SK-N-SH (cell line): ENCODE data around the gene TPO. TPM values are rescaled to one million over a fixed set of nuclear protein-coding genes. Genes with fewer than 3 reads are reported as not detected.
A peak's percentile ranks its signal among the peaks of the same experiment; 100 is the strongest.

ENCODE experiments used
- CTCF ChIA-PET: fragments of 300-600, 350-600 bp; formaldehyde crosslinking; extraction: SDS; loops from one replicate; lab custom pipeline; 2021; lab: Yijun Ruan, JAX
- POLR2A ChIA-PET: fragments of 350-600 bp; sonication (Branson Sonifier 250); formaldehyde crosslinking; extraction: SDS; loops from one replicate; lab custom pipeline; 2020; ENCODE audit warnings: antibody characterized with exemption, inconsistent platforms; lab: Yijun Ruan, JAX
- DNase-seq: peaks from one replicate; pipeline ENCODE4 v3.0.0; 2012
- H2AFZ ChIP-seq: fragments of 200-600 bp; sonication (generic); 2 replicates; pipeline ENCODE4 v1.8.1; 2016; ENCODE audit warnings: antibody characterized with exemption, mild to moderate bottlenecking, low read depth
- H3F3A ChIP-seq: fragments of 200-600 bp; sonication (generic); replicated peaks from 2 replicates; pipeline ENCODE3; 2016; ENCODE audit warnings: antibody characterized with exemption, mild to moderate bottlenecking; ENCODE audit not compliant: insufficient read depth
- H3K27ac ChIP-seq, 2 experiments: fragments of 200-500 bp in 1 of 2; fragments of 200-600 bp in 1 of 2; sonication (Bioruptor generic) in 1 of 2; sonication (generic), shearing (Covaris generic) in 1 of 2; 2 replicates each; pipeline versions ENCODE4 v1.5.1 to v1.6.1; 2014 to 2016; ENCODE audit warnings: low read depth in 2 of 2, inconsistent platforms in 1 of 2, low read length in 1 of 2, mild to moderate bottlenecking in 1 of 2, mixed read lengths in 1 of 2
- H3K27me3 ChIP-seq: fragments of 200-600 bp; sonication (generic), shearing (Covaris generic); 2 replicates; pipeline ENCODE4 v1.6.1; 2016; ENCODE audit warnings: mixed run types; ENCODE audit not compliant: insufficient read depth
- H3K36me3 ChIP-seq, 2 experiments: fragments of 200-500 bp in 1 of 2; fragments of 200-600 bp in 1 of 2; sonication (Bioruptor generic) in 1 of 2; sonication (generic) in 1 of 2; replicated peaks in 1 of 2; 2 replicates each; pipeline versions ENCODE3 to v1.5.1; 2014 to 2016; ENCODE audit warnings: low read length in 1 of 2, mild to moderate bottlenecking in 1 of 2; ENCODE audit not compliant: insufficient read depth in 2 of 2, control insufficient read depth in 1 of 2
- H3K4me1 ChIP-seq, 2 experiments: fragments of 200-500 bp in 1 of 2; fragments of 200-600 bp in 1 of 2; sonication (Bioruptor generic) in 1 of 2; sonication (generic), shearing (Covaris generic) in 1 of 2; 2 replicates each; pipeline versions ENCODE4 v1.5.1 to v1.6.1; 2014 to 2016; ENCODE audit warnings: low read depth in 1 of 2, low read length in 1 of 2, mixed run types in 1 of 2; ENCODE audit not compliant: insufficient read depth in 2 of 2, control insufficient read depth in 1 of 2
- H3K4me2 ChIP-seq: fragments of 200-600 bp; sonication (generic), shearing (Covaris generic); 2 replicates; pipeline ENCODE4 v1.6.1; 2017; ENCODE audit warnings: mixed run types
- H3K4me3 ChIP-seq, 2 experiments: fragments of 200-500 bp in 1 of 2; fragments of 200-600 bp in 1 of 2; sonication (Bioruptor generic) in 1 of 2; sonication (generic), shearing (Covaris generic) in 1 of 2; 2 replicates each; pipeline versions ENCODE4 v1.5.1 to v1.8.1; 2014 to 2016; ENCODE audit warnings: low read depth in 2 of 2, inconsistent platforms in 1 of 2, low read length in 1 of 2, mild to moderate bottlenecking in 1 of 2, mixed read lengths in 1 of 2, moderate library complexity in 1 of 2
- H3K79me2 ChIP-seq: fragments of 200-600 bp; sonication (generic); 2 replicates; pipeline ENCODE4 v1.8.1; 2017; ENCODE audit warnings: mild to moderate bottlenecking; ENCODE audit not compliant: insufficient read depth
- H3K9ac ChIP-seq: fragments of 200-600 bp; sonication (generic); 2 replicates; pipeline ENCODE4 v1.6.1; 2017; ENCODE audit warnings: mixed run types
- H3K9me2 ChIP-seq: fragments of 200-600 bp; sonication (generic); 2 replicates; pipeline ENCODE4 v1.6.1; 2017; ENCODE audit warnings: mixed run types
- H3K9me3 ChIP-seq: fragments of 200-600 bp; sonication (generic); 2 replicates; pipeline ENCODE4 v1.6.1; 2017; ENCODE audit warnings: mixed run types, mild to moderate bottlenecking, moderate library complexity
- H4K20me1 ChIP-seq: fragments of 200-600 bp; sonication (generic); 2 replicates; pipeline ENCODE4 v1.6.1; 2017; ENCODE audit warnings: mild to moderate bottlenecking, mixed run types; ENCODE audit not compliant: insufficient read depth
- CHD2 ChIP-seq: fragments of 150-350 bp; IDR thresholded peaks from 2 replicates; pipeline ENCODE4 v1.6.1; 2018; ENCODE audit warnings: low read length; ENCODE audit not compliant: partially characterized antibody
- ELF1 ChIP-seq: IDR thresholded peaks from 2 replicates; pipeline ENCODE4 v1.4.0; 2012
- EZH2phosphoT487 ChIP-seq: fragments of 200-600 bp; sonication (generic); IDR thresholded peaks from 2 replicates; pipeline ENCODE4 v1.6.1; 2017; ENCODE audit warnings: low read depth, mixed run types, mild to moderate bottlenecking, antibody characterized with exemption, moderate library complexity, borderline replicate concordance
- FOXJ3 ChIP-seq: sonication (generic); formaldehyde crosslinking; IDR thresholded peaks from 2 replicates; pipeline ENCODE4 v1.5.1; 2020; ENCODE audit warnings: mild to moderate bottlenecking, missing genetic modification reagents
- FOXM1 ChIP-seq: IDR thresholded peaks from 2 replicates; pipeline ENCODE4 v1.4.0; 2012; ENCODE audit warnings: low read depth, mild to moderate bottlenecking
- GABPA ChIP-seq: IDR thresholded peaks from 2 replicates; pipeline ENCODE4 v1.4.0; 2012; ENCODE audit warnings: low read depth, mild to moderate bottlenecking
- JUND ChIP-seq: IDR thresholded peaks from 2 replicates; pipeline ENCODE4 v1.4.0; 2012
- MEF2A ChIP-seq: IDR thresholded peaks from 2 replicates; pipeline ENCODE4 v1.4.0; 2012; ENCODE audit warnings: low read depth, borderline replicate concordance
- NFIC ChIP-seq: IDR thresholded peaks from 2 replicates; pipeline ENCODE4 v1.4.0; 2012; ENCODE audit warnings: borderline replicate concordance
- NRF1 ChIP-seq: IDR thresholded peaks from 2 replicates; pipeline ENCODE4 v1.6.1; 2012; ENCODE audit warnings: low read depth, mild to moderate bottlenecking, low read length
- POLR2AphosphoS5 ChIP-seq: IDR thresholded peaks from 2 replicates; pipeline ENCODE4 v1.6.1; 2012; ENCODE audit warnings: low read depth, low read length
- RFX5 ChIP-seq: IDR thresholded peaks from 2 replicates; pipeline ENCODE4 v1.6.1; 2012; ENCODE audit warnings: mild to moderate bottlenecking, improper control_type of control experiment, low read length
- SMC3 ChIP-seq: IDR thresholded peaks from 2 replicates; pipeline ENCODE4 v1.6.1; 2012; ENCODE audit warnings: low read depth, low read length, improper control_type of control experiment
- TAF1 ChIP-seq: IDR thresholded peaks from 2 replicates; pipeline ENCODE4 v1.6.1; 2012; ENCODE audit warnings: low read depth, mild to moderate bottlenecking, low read length, moderate library complexity, borderline replicate concordance
- TCF12 ChIP-seq: IDR thresholded peaks from 2 replicates; pipeline ENCODE4 v1.4.0; 2012
- TEAD4 ChIP-seq: IDR thresholded peaks from 2 replicates; pipeline ENCODE4 v1.4.0; 2012; ENCODE audit warnings: mild to moderate bottlenecking, borderline replicate concordance; ENCODE audit not compliant: insufficient read depth
- WGBS: methylation state at CpG from one replicate; pipeline ENCODE4 v1.1.6; 2017; ENCODE audit warnings: low lambda C conversion rate; 5-methylcytosine and 5-hydroxymethylcytosine counted together
- polyA plus RNA-seq, 3 experiments: library from polyadenylated mRNA; depleted of rRNA; stranded (reverse); fragments of >200 nt; gene quantifications; 2 replicates each; pipeline ENCODE4 v1.2.3, GENCODE V29; 2012
- TF ChIP-seq, protein P1 (sequence below): IDR thresholded peaks from 2 replicates; pipeline ENCODE4 v1.4.0; 2012; ENCODE audit warnings: low read depth, borderline replicate concordance
- TF ChIP-seq, protein P2 (sequence below): IDR thresholded peaks from 2 replicates; pipeline ENCODE4 v1.4.0; 2012; ENCODE audit warnings: low read depth
- TF ChIP-seq, protein P3 (sequence below): IDR thresholded peaks from 2 replicates; pipeline ENCODE4 v1.6.1; 2012; ENCODE audit warnings: mild to moderate bottlenecking, low read depth, low read length, moderate library complexity

TPO gene
- not detected in 2 replicates for polyA plus RNA-seq (2012; rRNA removed)
- not detected in 2 replicates for polyA plus RNA-seq (2012; cell fraction: cytosol; rRNA removed)
- polyA plus RNA-seq (2012; cell fraction: nucleus; rRNA removed), result not detected in 2 replicates

DNA sequence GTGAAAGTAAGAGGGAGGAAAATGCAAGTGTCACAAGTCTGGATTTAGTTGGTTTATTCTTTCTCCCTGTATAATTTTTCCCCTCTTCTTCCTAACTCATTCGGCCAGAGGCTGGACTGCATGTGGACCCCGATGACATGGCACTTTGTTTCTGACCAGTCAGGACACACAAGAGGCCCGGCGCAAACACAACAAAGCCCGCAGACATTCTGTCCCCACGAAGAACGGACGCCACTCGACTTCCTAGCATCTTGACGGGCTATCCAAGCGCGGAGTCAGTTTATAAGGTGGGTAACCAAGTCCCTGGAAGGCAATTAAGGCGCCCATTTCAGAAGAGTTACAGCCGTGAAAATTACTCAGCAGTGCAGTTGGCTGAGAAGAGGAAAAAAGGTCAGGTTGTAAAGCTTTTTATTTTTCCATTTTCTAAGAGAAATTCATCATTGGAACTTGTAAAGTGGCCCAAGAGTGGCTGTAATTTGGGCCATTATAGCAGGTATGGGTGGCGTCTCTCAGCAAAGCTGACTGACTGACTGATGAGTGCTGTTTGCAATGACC is at the start of gene TPO:
TPO (plus strand) TSS at position 308 of the 555 bp plus-strand sequence. CDS start 946 bp downstream, outside the sequence.
- no peak for DNase-seq
- Histone ChIP-seq H3K4me3 (no peak within 1 kb of the TSS), H3K27ac (no peak within 1 kb of the TSS), H3K4me1 (no peaks in the 10 kb centered on the region), H3K9me3 (peaks cover 7% of the 10 kb centered on the region; the same call in 1 of the 2 replicates), H3K36me3 (no peaks in the 10 kb centered on the region), H3F3A (no peaks in the 10 kb centered on the region), H3K9me2 (no peaks in the 10 kb centered on the region), H3K9ac (no peak within 1 kb of the TSS), H4K20me1 (no peaks in the 10 kb centered on the region), H3K79me2 (no peaks in the 10 kb centered on the region), H3K4me2 (no peak within 1 kb of the TSS), H3K27me3 (no peaks in the 10 kb centered on the region), H2AFZ (no peak within 1 kb of the TSS)
- TF ChIP-seq POLR2AphosphoS5 (no peak), TCF12 (no peak), FOXM1 (no peak), TEAD4 (no peak), EZH2phosphoT487 (no peak)
- TF ChIP-seq, protein P1, sequence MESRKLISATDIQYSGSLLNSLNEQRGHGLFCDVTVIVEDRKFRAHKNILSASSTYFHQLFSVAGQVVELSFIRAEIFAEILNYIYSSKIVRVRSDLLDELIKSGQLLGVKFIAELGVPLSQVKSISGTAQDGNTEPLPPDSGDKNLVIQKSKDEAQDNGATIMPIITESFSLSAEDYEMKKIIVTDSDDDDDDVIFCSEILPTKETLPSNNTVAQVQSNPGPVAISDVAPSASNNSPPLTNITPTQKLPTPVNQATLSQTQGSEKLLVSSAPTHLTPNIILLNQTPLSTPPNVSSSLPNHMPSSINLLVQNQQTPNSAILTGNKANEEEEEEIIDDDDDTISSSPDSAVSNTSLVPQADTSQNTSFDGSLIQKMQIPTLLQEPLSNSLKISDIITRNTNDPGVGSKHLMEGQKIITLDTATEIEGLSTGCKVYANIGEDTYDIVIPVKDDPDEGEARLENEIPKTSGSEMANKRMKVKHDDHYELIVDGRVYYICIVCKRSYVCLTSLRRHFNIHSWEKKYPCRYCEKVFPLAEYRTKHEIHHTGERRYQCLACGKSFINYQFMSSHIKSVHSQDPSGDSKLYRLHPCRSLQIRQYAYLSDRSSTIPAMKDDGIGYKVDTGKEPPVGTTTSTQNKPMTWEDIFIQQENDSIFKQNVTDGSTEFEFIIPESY, result no peak
- POLR2A ChIA-PET, result no interaction called here
- 43% methylated on average over 15 of the region's 15 CpGs for WGBS
- CTCF ChIA-PET, result no interaction called here

DNA sequence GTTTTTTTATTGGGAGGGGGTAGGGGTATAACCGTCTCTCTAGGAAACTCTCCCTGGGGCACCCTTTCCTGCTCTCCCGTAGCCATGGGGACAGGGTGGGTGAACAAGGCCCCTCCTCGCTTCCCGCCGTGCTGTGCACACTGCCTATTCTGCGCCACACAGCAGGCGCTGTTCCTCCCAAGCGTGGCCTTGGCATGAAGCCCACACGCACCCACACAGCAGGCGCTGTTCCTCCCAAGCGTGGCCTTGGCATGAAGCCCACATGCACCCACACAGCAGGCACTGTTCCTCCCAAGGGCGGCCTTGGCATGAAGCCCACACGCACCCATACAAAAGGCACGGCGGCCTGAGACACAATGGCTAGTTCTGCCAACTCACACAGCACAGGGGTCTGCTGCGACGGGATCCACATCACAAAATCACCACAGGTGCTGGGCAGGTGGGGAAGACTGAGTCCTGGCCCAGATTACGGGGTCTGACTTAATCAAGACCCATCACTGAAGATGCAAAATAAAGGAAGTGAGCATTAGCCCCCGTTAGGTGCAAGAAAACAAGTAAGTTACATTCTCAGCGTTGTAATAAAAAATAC is 46.6 kb upstream of the TPO start:
- POLR2A ChIA-PET, result no interaction called here
- 21% methylated on average over 19 of the region's 20 CpGs for WGBS
- no peak overlapping the region for H3K4me2 ChIP-seq
- no peaks in the 10 kb centered on the region for H4K20me1 ChIP-seq
- no peaks in the 10 kb centered on the region for H3F3A ChIP-seq
- no peaks in the 10 kb centered on the region for H3K9me3 ChIP-seq
- no peak overlapping the region for H2AFZ ChIP-seq
- peaks cover 0 to 6% of the 10 kb centered on the region in 2 experiments; a peak in 1 of 4 replicates for H3K4me1 ChIP-seq
- no peaks in the 10 kb centered on the region for H3K36me3 ChIP-seq
- no peak overlapping the region for H3K4me3 ChIP-seq
- no peak overlapping the region for H3K9ac ChIP-seq
- no peak overlapping the region for H3K27ac ChIP-seq
- CTCF ChIA-PET, result no interaction called here
- no peaks in the 10 kb centered on the region for H3K9me2 ChIP-seq
- H3K79me2 ChIP-seq, result no peaks in the 10 kb centered on the region
- DNase-seq, result peak; percentile 59
- no peaks in the 10 kb centered on the region for H3K27me3 ChIP-seq
- TF ChIP-seq RFX5, result no peak
- TF ChIP-seq NRF1, result no peak
- no peak for TF ChIP-seq MEF2A
- no peak for TF ChIP-seq JUND
- TF ChIP-seq, protein P1, result no peak
- no peak for TF ChIP-seq SMC3
- TF ChIP-seq TEAD4, result no peak
- TF ChIP-seq GABPA, result no peak
- TF ChIP-seq, protein P2, sequence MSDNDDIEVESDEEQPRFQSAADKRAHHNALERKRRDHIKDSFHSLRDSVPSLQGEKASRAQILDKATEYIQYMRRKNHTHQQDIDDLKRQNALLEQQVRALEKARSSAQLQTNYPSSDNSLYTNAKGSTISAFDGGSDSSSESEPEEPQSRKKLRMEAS, result no peak
- TF ChIP-seq, protein P3, sequence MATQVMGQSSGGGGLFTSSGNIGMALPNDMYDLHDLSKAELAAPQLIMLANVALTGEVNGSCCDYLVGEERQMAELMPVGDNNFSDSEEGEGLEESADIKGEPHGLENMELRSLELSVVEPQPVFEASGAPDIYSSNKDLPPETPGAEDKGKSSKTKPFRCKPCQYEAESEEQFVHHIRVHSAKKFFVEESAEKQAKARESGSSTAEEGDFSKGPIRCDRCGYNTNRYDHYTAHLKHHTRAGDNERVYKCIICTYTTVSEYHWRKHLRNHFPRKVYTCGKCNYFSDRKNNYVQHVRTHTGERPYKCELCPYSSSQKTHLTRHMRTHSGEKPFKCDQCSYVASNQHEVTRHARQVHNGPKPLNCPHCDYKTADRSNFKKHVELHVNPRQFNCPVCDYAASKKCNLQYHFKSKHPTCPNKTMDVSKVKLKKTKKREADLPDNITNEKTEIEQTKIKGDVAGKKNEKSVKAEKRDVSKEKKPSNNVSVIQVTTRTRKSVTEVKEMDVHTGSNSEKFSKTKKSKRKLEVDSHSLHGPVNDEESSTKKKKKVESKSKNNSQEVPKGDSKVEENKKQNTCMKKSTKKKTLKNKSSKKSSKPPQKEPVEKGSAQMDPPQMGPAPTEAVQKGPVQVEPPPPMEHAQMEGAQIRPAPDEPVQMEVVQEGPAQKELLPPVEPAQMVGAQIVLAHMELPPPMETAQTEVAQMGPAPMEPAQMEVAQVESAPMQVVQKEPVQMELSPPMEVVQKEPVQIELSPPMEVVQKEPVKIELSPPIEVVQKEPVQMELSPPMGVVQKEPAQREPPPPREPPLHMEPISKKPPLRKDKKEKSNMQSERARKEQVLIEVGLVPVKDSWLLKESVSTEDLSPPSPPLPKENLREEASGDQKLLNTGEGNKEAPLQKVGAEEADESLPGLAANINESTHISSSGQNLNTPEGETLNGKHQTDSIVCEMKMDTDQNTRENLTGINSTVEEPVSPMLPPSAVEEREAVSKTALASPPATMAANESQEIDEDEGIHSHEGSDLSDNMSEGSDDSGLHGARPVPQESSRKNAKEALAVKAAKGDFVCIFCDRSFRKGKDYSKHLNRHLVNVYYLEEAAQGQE, result no peak
- no peak for TF ChIP-seq FOXJ3 (CRISPR knock-in tag)
- no peak for TF ChIP-seq TAF1
- no peak for TF ChIP-seq ELF1
- no peak for TF ChIP-seq NFIC
- TF ChIP-seq CHD2, result no peak
- no peak for TF ChIP-seq EZH2phosphoT487
